Ureter (tissue), 1 donor: ENCODE measurements around the gene RC3H1. TPM values are rescaled to one million over a fixed set of nuclear protein-coding genes. Genes with fewer than 3 reads are reported as not detected.

ENCODE experiments used
- total RNA-seq: library from RNA; stranded (reverse); gene quantifications from one replicate; pipeline ENCODE4 v1.2.4, GENCODE V29; 2023
- donor health status: DM: yes; HTN: yes; CAD: no.

Gene RC3H1
- total RNA-seq, 1 donor from 2014 or later, result 49.1 TPM

Other genes with a start within 250 kb of the RC3H1 start
- 17.5 TPM for gene DARS2, start 197.7 kb downstream of the RC3H1 start, total RNA-seq
- gene CENPL, start 197.5 kb downstream of the RC3H1 start, total RNA-seq, result 4.2 TPM
- 543 TPM for gene GAS5, start 154.4 kb downstream of the RC3H1 start, total RNA-seq
- 20.4 TPM for gene ZBTB37, start 154.0 kb downstream of the RC3H1 start, total RNA-seq
- gene SERPINC1, start 105.0 kb downstream of the RC3H1 start, total RNA-seq, result 0.44 TPM
- 114 TPM for gene RABGAP1L, start 137.2 kb upstream of the RC3H1 start, total RNA-seq